Nephron (organoid): ENCODE results near the gene MORN5.

Experiments used
- H3K27ac Mint-ChIP-seq, 3 experiments: 2 replicates each; pipeline ENCODE4 v1.8.0; 2020; ENCODE audit warnings: mixed read lengths in 3 of 3, mild to moderate bottlenecking in 2 of 3, moderate library complexity in 1 of 3
- H3K27me3 Mint-ChIP-seq: 2 replicates; pipeline ENCODE4 v1.8.0; 2021; ENCODE audit warnings: low read depth, mild to moderate bottlenecking, moderate library complexity, mixed read lengths
- H3K36me3 Mint-ChIP-seq: 2 replicates; pipeline ENCODE4 v1.8.0; 2020; ENCODE audit warnings: low read depth, mixed read lengths
- H3K4me1 Mint-ChIP-seq: 2 replicates; pipeline ENCODE4 v1.8.0; 2020; ENCODE audit warnings: mixed read lengths
- H3K4me3 Mint-ChIP-seq, 3 experiments: 2 replicates each; pipeline ENCODE4 v1.8.0; 2020; ENCODE audit warnings: mild to moderate bottlenecking in 3 of 3, mixed read lengths in 3 of 3, moderate library complexity in 2 of 3
- H3K9me3 Mint-ChIP-seq: 2 replicates; pipeline ENCODE4 v1.8.0; 2020; ENCODE audit warnings: mixed read lengths
- CTCF ChIP-seq, 3 experiments: fragments of 200-600 bp; sonication (generic); IDR thresholded peaks; one replicate each; pipeline ENCODE4 v1.5.0; 2021; ENCODE audit warnings: antibody characterized with exemption in 3 of 3; ENCODE audit not compliant: unreplicated experiment in 3 of 3

MORN5 gene

GRCh38 chr9:122229485-122229837 is 69.8 kb downstream of the MORN5 start:
- H3K4me1 Mint-ChIP-seq: peaks cover 9% of the 10 kb centered on the region
- H3K36me3 Mint-ChIP-seq: no peaks in the 10 kb centered on the region
- H3K4me3 Mint-ChIP-seq: no peak overlapping the region
- H3K9me3 Mint-ChIP-seq: peaks cover 2% of the 10 kb centered on the region
- H3K27me3 Mint-ChIP-seq: peaks cover 58% of the 10 kb centered on the region
- no peak overlapping the region for H3K27ac Mint-ChIP-seq
- TF ChIP-seq CTCF (IDR thresholded peaks at IDR 0.05; ENCODE audit: unreplicated experiment in 3 of 3): no peak

GRCh38 chr9:122232796-122233306 is 73.1 kb downstream of the MORN5 start:
- H3K27ac Mint-ChIP-seq: no peak overlapping the region
- peaks cover 24% of the 10 kb centered on the region for H3K27me3 Mint-ChIP-seq
- no peak overlapping the region for H3K4me3 Mint-ChIP-seq
- no peaks in the 10 kb centered on the region for H3K36me3 Mint-ChIP-seq
- TF ChIP-seq CTCF (IDR thresholded peaks at IDR 0.05; ENCODE audit: unreplicated experiment in 3 of 3): no peak
- no peaks in the 10 kb centered on the region for H3K4me1 Mint-ChIP-seq
- H3K9me3 Mint-ChIP-seq: no peaks in the 10 kb centered on the region

- H3K27me3 Mint-ChIP-seq: peaks cover 18% of the 10 kb centered on the region
- H3K36me3 Mint-ChIP-seq: peaks cover 9% of the 10 kb centered on the region
- H3K9me3 Mint-ChIP-seq: no peaks in the 10 kb centered on the region
- no peaks in the 10 kb centered on the region for H3K4me1 Mint-ChIP-seq
- TF ChIP-seq CTCF (IDR thresholded peaks at IDR 0.05; ENCODE audit: unreplicated experiment in 3 of 3): no peak
- no peak overlapping the region for H3K4me3 Mint-ChIP-seq
- no peak overlapping the region for H3K27ac Mint-ChIP-seq
Measured at GRCh38 chr9:122234022-122234748, 74.5 kb downstream of the MORN5 start.

GRCh38 chr9:122236681-122237080 is 77.0 kb downstream of the MORN5 start:
- no peak for TF ChIP-seq CTCF (IDR thresholded peaks at IDR 0.05; ENCODE audit: unreplicated experiment in 3 of 3)
- H3K4me1 Mint-ChIP-seq: no peaks in the 10 kb centered on the region
- H3K27ac Mint-ChIP-seq: no peak overlapping the region
- no peaks in the 10 kb centered on the region for H3K9me3 Mint-ChIP-seq
- no peak overlapping the region for H3K4me3 Mint-ChIP-seq
- H3K36me3 Mint-ChIP-seq: peaks cover 25% of the 10 kb centered on the region
- peaks cover 18% of the 10 kb centered on the region for H3K27me3 Mint-ChIP-seq

GRCh38 chr9:122239722-122240121 is 80.0 kb downstream of the MORN5 start:
- TF ChIP-seq CTCF (IDR thresholded peaks at IDR 0.05; ENCODE audit: unreplicated experiment in 3 of 3): no peak
- Mint-ChIP-seq H3K27me3 (no peaks in the 10 kb centered on the region), H3K9me3 (no peaks in the 10 kb centered on the region), H3K4me1 (no peaks in the 10 kb centered on the region), H3K36me3 (peaks cover 47% of the 10 kb centered on the region), H3K4me3 (no peak overlapping the region), H3K27ac (no peak overlapping the region)

GRCh38 chr9:122244349-122244748 is 84.6 kb downstream of the MORN5 start:
- Mint-ChIP-seq H3K36me3 (peaks cover 65% of the 10 kb centered on the region), H3K9me3 (no peaks in the 10 kb centered on the region), H3K27ac (no peak overlapping the region), H3K4me3 (no peak overlapping the region), H3K4me1 (no peaks in the 10 kb centered on the region), H3K27me3 (no peaks in the 10 kb centered on the region)
- TF ChIP-seq CTCF (IDR thresholded peaks at IDR 0.05; ENCODE audit: unreplicated experiment in 3 of 3): no peak
